ENCODE measurements around the gene GTF3C4.
A peak's percentile ranks its signal among the peaks of the same experiment; 100 is the strongest.
"Not testable (repeated sequence)": the region's sequence is repeated elsewhere in the genome, so short reads cannot be mapped to it uniquely, and the experiment has no call there.

GTF3C4 gene

DNA sequence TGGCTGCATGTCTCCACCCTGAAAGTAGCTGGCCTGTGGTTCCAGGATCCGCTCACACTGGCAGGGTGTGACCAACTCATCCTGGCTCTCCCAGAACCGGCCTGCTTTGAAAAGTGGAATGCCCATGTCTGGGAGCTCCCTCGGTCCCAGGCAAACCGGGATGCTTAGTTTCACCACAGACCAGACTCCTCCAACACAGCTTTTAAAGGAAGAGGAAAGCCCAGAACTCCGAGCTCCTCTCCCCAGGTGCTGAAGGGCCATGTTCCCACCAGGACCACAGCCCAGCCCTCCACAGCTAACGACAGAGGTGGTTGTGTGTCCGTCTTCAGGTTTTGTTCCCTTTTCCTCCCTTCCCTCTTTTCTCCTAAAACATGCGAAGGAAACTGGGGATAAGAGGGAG lies 38.0 kb downstream of the GTF3C4 start:
- DNase-seq, result no peak

DNA sequence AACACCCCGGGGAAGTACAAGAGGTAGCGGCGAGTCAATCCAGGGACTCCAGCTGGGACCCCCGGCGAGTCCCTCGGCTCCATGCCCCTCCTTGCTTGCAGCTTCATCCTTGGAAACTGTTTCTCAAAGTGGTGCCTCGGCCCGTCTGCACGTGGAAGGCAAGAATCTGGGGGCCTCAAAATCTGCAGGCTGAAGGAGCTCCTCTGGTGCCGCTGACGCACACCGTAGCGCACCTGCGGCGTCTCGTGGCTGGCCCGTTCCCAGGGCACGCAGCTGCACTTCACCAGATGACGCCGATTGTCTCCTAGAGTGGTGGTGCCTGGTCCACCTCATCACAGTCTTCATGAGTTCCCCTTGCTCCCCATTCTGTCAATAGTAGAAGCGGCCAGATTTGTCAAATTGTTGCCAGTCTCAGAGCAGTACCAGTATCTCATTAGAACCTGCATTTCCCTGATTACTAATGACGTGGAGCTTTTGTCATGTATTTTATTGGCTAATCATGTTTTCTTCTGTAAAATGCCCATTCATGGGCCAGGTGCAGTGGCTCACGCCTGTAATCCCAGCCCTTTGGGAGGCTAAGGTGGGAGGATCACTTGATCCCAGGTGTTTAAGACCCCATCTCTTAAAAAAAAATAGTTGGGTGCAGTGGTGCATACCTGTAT lies 38.6 kb downstream of the GTF3C4 start:
- DNase-seq, result no peak

DNA sequence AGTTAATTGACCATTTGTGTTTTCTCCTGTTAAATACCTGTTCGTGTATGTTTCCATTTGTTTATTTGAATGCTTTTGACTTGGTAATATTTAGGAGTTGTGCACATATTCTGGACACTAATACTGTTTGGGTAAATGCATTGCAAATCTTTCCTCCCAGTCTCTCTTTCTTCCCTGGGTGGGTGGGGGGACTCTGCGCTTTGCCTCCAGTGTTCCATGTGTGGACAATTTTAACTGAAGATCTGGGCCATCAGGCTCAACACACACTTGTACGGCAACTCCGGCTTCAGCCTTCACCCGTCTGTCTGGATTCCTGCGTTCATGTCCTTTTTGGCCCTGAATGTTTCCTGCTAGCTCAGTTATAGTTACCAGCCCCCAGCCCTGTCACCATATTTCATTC lies 40.1 kb downstream of the GTF3C4 start:
- DNase-seq, result no peak

DNA sequence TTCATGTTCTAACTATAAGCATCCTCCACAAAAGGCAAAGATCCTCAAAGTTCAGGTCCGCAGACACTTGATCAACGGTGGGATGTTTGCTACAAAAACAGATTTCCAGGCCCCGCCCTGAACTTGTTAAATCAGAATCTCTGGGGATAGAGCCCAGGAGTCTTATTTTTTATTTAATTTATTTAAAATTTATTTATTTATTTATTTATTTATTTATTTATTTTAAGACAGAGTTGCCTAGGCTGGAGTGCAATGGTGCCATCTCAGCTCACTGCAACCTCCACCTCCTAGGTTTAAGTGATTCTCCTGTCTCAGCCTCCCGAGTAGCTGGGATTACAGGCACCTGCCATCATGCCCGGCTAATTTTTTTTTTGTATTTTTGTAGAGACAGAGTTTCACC lies 40.9 kb downstream of the GTF3C4 start:
- DNase-seq, result not testable (repeated sequence)

GRCh38 chr9:132711846-132712245 lies 41.6 kb downstream of the GTF3C4 start:
- DNase-seq, result no peak

DNA sequence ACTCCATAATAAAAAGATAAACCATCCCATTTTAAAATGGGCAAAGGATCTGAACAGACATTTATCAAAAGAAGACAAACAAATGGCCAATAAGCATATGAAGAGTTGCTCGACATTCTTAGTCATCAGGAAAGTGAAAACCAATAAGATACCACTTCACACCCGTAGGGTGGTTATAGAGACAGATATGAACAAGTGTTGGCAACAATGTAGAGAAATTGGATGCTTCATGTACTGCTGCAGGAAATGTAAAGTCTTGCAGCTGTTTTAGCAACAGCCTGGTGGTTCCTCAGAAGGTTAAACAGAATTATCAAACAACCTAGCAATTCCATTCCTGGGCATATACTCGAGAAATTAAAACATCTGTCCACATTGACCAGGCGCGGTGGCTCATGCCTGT lies 42.5 kb downstream of the GTF3C4 start:
- peak in 1 of 5 experiments; percentile 22 for DNase-seq

DNA sequence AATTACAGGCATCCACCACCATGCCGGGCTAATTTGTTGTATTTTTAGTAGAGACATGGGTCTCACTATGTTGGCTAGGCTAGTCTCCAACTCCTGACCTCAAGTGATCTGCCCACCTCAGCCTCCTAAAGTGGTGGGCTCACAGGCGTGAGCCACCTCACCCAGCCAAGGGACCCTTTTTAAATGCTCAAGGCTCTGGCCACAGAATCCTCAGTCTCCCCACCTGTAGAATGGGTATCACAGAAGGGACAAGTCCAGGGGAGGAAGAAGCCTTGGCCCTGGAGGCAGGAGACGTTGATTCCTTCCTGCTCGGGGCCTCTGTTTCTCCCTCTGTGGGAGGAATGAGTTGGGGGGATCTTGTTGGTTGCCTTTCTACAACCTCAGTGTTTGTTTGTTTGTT lies 45.7 kb downstream of the GTF3C4 start:
- no peak for DNase-seq

DNA sequence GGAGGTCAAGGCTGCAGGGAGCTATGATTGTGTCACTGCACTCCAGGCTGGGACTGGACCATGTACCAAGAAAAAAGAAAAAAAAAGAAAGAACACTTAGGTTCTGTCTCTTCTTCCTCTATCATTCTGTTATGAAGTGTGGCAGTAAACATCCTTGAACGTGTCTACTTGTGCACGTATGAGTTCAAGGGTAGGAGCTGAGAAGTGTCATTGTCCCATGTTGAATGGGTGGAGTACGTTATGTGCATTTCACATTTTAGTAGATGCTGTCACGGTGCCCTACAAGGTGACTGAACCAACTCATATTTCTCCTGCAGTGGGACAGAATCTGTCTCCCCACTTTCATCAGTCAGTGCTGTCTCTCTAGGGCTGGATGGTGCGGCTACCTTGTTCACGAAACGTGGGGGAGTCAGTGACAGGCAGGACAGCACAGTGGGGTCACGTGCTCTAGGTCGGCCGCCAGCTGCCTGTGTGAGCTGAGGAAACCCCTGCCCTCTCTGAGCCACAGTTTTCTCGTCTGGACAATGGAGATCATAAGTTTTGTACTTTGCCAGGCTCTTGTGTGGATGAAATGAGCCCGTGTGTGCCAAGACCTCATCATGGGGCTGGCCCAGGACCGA lies 47.2 kb downstream of the GTF3C4 start:
- DNase-seq, result no peak

DNA sequence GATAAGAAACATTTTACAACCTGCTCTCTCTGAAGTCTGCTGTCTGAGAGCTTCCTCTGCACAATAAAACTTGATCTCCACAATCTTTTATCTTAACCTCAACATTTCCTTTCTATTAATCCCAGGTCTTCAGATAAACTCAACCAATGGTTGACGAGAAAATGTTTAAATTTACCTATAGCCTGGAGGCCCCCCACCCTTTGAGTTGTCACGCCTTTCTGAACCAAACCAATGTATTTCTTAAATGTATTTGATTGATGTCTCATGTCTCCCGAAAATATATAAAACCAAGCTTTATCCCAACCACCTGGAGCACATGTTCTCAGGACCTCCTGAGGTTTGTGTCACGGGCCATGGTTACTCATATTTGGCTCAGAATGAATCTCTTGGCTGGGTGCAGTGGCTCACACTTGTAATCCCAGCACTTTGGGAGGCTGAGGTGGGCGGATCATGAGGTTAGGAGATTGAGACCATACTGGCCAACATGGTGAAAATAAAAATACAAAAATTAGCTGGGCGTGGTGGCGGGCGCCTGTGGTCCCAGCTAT lies 48.2 kb downstream of the GTF3C4 start:
- not testable (repeated sequence) for DNase-seq

DNA sequence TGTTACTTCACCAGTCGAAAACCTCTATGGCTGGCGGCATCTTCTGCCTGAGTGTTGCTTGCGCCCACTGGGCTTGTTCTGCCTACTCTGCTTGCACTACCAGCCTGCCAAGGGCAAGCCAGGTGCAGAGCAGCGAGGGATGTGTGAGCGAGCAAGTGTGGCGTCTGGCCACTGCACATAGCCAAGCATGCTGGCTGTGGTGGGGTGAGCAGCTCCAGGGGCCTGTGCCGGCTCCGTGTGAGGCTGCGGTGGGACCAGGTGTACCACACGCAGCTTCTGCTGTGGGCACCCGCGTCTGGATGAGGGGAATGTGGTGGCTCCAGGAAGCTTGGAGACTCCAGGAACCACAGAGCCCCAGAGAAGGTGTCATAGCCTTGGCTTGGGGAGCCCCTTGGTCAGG lies 51.4 kb downstream of the GTF3C4 start:
- DNase-seq, result no peak

GRCh38 chr9:132722564-132723065 lies 52.4 kb downstream of the GTF3C4 start:
- no peak for DNase-seq

- no peak for DNase-seq
Measured at GRCh38 chr9:132723809-132724208, 53.5 kb downstream of the GTF3C4 start.

DNA sequence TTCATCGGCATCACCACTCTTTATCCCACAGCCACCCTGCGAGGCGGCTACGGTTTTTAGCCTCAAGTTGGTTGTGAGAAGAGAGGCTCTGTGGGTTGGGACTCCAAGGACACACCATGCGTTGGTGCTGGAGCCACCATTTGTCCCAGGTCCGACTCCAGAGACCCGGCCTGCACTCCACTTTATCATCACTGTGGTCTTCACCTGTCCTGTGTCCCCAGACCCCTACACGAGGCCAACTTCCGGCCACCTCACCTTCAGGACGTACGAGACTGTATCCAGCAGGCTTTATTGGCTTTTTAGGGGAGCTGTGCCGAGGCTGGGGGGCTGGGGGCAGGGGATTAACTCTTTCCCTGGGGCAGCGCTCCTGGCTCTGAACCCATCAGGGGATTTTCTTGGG lies 55.0 kb downstream of the GTF3C4 start:
- DNase-seq, result no peak

GRCh38 chr9:132726576-132727130 lies 56.4 kb downstream of the GTF3C4 start:
- DNase-seq, result no peak

GRCh38 chr9:132728071-132728470 lies 57.8 kb downstream of the GTF3C4 start:
- DNase-seq, result no peak

DNA sequence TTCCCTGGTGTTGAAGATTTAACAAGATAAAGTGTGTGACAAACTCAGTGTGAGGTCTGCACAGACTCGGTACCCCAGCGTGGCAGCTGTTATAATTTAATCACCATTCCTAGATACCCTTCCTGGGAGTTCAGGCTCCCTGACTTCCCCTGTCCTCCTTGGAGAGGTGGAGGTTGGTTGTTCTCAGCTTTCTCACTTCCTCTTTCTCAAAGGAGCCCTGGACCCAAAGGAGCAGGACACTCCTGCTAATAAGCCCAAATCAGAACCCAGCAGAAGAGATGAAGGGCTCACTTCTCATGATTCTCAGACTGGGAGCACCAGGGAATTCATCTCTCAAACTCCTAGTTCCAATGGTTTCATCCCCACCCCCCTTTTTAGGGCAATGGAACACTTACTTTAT lies 58.2 kb downstream of the GTF3C4 start:
- DNase-seq, result no peak

GRCh38 chr9:132729235-132729890 lies 59.1 kb downstream of the GTF3C4 start:
- no peak for DNase-seq

DNA sequence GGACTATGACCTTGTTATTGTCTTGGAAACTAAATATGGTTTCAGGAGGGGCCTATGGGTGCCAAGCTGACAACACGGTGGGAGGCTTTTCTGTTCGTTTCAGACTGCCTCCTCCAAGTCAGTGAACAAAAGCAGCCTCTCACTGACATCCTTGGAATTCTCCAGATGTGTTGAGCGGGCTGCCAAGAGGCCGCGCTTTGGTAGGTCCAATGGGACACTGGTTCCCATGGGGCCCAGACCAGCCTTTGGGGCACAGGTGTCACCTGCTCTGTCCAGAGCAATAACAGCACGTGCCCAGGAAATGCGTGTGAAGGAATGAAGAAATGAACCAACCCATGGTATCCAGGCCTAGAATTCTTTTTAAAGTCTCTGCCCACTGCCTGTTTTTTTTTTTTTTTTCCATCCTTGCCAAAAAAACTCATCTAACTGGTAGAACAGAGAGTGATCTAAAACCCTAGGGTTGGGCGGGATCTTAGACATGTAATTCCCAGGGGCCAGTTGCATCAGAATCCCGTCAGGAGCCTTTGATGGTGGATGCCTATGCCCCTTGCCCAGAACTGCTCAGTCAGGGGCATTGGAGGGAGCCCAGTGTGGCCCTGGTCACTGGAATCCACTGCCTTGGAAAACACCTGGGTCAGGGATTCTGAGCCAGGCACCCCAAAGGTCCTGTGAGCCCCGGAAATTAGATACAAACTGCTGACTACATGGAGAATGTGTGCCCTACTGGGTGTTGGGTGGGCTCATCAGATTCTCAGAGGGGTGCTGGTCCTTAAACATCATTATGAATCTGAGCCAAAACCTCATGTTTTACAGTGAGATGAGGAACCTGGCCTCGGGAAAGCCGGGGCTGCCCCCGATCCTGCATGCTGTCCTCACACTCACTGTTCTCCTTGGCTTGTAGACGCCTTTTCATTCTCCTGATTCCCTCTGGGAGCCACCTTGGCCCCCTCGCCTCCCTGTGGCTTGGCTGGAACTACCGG lies 60.1 kb downstream of the GTF3C4 start:
- DNase-seq, result no peak

- DNase-seq, result no peak
Measured at GRCh38 chr9:132731230-132731629, 61.0 kb downstream of the GTF3C4 start.

DNA sequence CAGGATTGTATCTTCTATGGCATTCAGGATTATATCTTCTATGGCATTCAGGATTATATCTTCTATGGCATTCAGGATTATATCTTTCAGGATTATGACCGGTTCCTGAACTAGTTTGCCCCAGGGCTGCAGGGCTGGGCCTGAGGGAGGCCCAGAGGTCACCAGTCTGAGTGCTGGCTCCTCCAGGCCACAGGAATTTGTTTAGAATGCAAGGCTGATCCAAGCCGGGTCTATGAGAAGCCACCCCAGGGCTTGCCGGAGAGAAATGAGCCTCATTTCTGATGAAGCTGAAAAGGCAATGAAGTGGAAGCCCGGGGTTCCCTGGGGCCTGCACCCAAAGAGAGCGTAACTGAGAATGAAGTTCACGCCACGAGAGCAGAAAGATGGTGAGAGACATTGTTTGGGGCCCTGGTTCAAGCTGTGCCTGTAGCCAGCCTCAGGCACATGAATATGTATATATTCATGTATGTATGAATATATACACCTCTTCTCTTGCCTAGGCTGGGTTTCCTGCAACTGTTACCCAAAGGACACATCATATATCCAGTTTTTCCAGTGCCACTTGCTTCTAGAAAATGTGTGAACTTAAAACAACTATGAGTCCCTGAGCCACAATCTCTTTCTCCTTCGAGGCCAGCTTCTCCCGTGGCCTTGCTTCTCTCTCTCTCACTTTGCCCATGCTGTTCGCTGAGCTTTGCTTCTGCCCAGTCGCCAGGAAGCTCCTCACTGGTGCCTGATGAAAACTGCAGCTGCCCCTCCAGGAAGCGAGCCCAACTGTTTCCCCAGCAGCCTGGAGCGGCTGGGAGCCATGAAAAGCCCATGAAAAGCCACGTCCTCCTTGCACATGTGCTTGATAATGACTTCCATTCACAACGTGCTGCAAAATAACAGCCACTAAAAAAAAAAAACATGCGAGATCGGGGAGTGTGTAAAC lies 62.3 kb downstream of the GTF3C4 start:
- DNase-seq, result no peak

- DNase-seq, result no peak
Measured at GRCh38 chr9:132733260-132733815, 63.1 kb downstream of the GTF3C4 start.
